IMR-90 (cell line): ENCODE measurements around the gene EDARADD. TPM values are rescaled to one million over a fixed set of nuclear protein-coding genes. Genes with fewer than 3 reads are reported as not detected.

Experiments
- ATAC-seq: fragments of 200-7000 bp; cut with Tn5 transposase; 2 replicates; pipeline ENCODE4 v1.9.1; 2020; ENCODE audit warnings: low read depth, mild to moderate bottlenecking, moderate library complexity
- BruUV-seq: library from RNA; stranded (reverse); fragments of 400-500 nt; replicated peaks from 2 replicates; lab custom pipeline; 2021; lab: Mats Ljungman, UMichigan
- CTCF ChIA-PET: fragments of 300-600 bp; formaldehyde crosslinking; extraction: SDS; loops from one replicate; lab custom pipeline; 2021; ENCODE audit warnings: antibody characterized with exemption; lab: Yijun Ruan, JAX
- POLR2A ChIA-PET: fragments of 300-600 bp; sonication (Branson Sonifier 250); formaldehyde crosslinking; loops from one replicate; lab custom pipeline; 2022; ENCODE audit warnings: antibody characterized with exemption; ENCODE audit not compliant: unreplicated experiment; lab: Charles Lee
- DNase-seq: peaks from one replicate; pipeline ENCODE4 v3.0.0; 2013
- H2AFZ ChIP-seq: replicated peaks from 2 replicates; pipeline ENCODE3; 2013; ENCODE audit warnings: low read length, mild to moderate bottlenecking; ENCODE audit not compliant: poor library complexity
- H2AK5ac ChIP-seq: 2 replicates; pipeline ENCODE4 v1.6.1; 2013; ENCODE audit warnings: low read depth, low read length, inconsistent platforms
- H2AK9ac ChIP-seq: replicated peaks from 2 replicates; pipeline ENCODE3; 2013; ENCODE audit warnings: mild to moderate bottlenecking, low read depth, low read length, moderate library complexity; ENCODE audit not compliant: poor library complexity
- H2BK120ac ChIP-seq: 2 replicates; pipeline ENCODE4 v1.6.1; 2013; ENCODE audit warnings: low read depth, low read length, inconsistent platforms
- H2BK15ac ChIP-seq: 3 replicates; pipeline ENCODE4 v1.6.1; 2013; ENCODE audit warnings: low read depth, low read length, inconsistent platforms
- H2BK20ac ChIP-seq: 2 replicates; pipeline ENCODE4 v1.6.1; 2013; ENCODE audit warnings: low read depth, mild to moderate bottlenecking, inconsistent platforms, low read length, moderate library complexity
- H2BK5ac ChIP-seq: 2 replicates; pipeline ENCODE4 v1.6.1; 2013; ENCODE audit warnings: mild to moderate bottlenecking, low read depth, low read length, inconsistent platforms; ENCODE audit not compliant: poor library complexity, severe bottlenecking
- H3K14ac ChIP-seq: replicated peaks from 2 replicates; pipeline ENCODE4 v1.6.1; 2013; ENCODE audit warnings: low read depth, low read length, inconsistent platforms
- H3K18ac ChIP-seq: 2 replicates; pipeline ENCODE4 v1.6.1; 2013; ENCODE audit warnings: low read depth, low read length, control low read depth
- H3K23ac ChIP-seq: 2 replicates; pipeline ENCODE4 v1.6.1; 2013; ENCODE audit warnings: low read depth, low read length, inconsistent platforms
- H3K27ac ChIP-seq: 2 replicates; pipeline ENCODE4 v1.5.1; 2013; ENCODE audit warnings: mild to moderate bottlenecking, control low read depth, low read length; ENCODE audit not compliant: insufficient read depth
- H3K27me3 ChIP-seq: 2 replicates; pipeline ENCODE4 v1.6.1; 2013; ENCODE audit warnings: low read length; ENCODE audit not compliant: control insufficient read depth, insufficient read depth
- H3K36me3 ChIP-seq: 2 replicates; pipeline ENCODE4 v1.6.1; 2013; ENCODE audit warnings: low read length, mixed read lengths; ENCODE audit not compliant: control insufficient read depth, insufficient read depth
- H3K4ac ChIP-seq: 2 replicates; pipeline ENCODE4 v1.6.1; 2013; ENCODE audit warnings: low read depth, low read length, inconsistent platforms
- H3K4me1 ChIP-seq: 2 replicates; pipeline ENCODE4 v1.6.1; 2013; ENCODE audit warnings: low read length, mixed read lengths; ENCODE audit not compliant: control insufficient read depth, insufficient read depth
- H3K4me2 ChIP-seq: 2 replicates; pipeline ENCODE4 v1.6.1; 2013; ENCODE audit warnings: low read depth, mild to moderate bottlenecking, control low read depth, low read length, moderate library complexity
- H3K4me3 ChIP-seq: 2 replicates; pipeline ENCODE4 v1.5.1; 2013; ENCODE audit warnings: low read depth, mild to moderate bottlenecking, control low read depth, low read length, moderate library complexity; ENCODE audit not compliant: insufficient read depth
- H3K56ac ChIP-seq: 2 replicates; pipeline ENCODE4 v1.6.1; 2013; ENCODE audit warnings: low read length, inconsistent platforms; ENCODE audit not compliant: insufficient read depth; ENCODE audit errors: extremely low read depth
- H3K79me1 ChIP-seq, 2 experiments: 2 replicates each; pipeline ENCODE4 v1.6.1; 2013; ENCODE audit warnings: low read length in 2 of 2, inconsistent platforms in 1 of 2, low read depth in 1 of 2
- H3K9ac ChIP-seq: 2 replicates; pipeline ENCODE4 v1.6.1; 2013; ENCODE audit warnings: low read depth, low read length, control low read depth
- H3K9me1 ChIP-seq: 2 replicates; pipeline ENCODE4 v1.6.1; 2013; ENCODE audit warnings: low read length, inconsistent platforms; ENCODE audit not compliant: insufficient read depth
- H3K9me3 ChIP-seq: 2 replicates; pipeline ENCODE4 v1.6.1; 2013; ENCODE audit warnings: low read length; ENCODE audit not compliant: control insufficient read depth, insufficient read depth
- H4K20me1 ChIP-seq: 2 replicates; pipeline ENCODE4 v1.6.1; 2013; ENCODE audit warnings: low read length, inconsistent platforms; ENCODE audit not compliant: insufficient read depth
- H4K5ac ChIP-seq: 2 replicates; pipeline ENCODE4 v1.6.1; 2013; ENCODE audit warnings: mild to moderate bottlenecking, low read depth, low read length, control low read depth
- H4K8ac ChIP-seq, 2 experiments: 2 replicates each; pipeline ENCODE4 v1.6.1; 2013; ENCODE audit warnings: low read depth in 2 of 2, low read length in 2 of 2, control low read depth in 1 of 2, inconsistent platforms in 1 of 2
- H4K91ac ChIP-seq: 2 replicates; pipeline ENCODE4 v1.6.1; 2013; ENCODE audit warnings: low read depth, low read length, inconsistent platforms; ENCODE audit not compliant: insufficient read depth
- BHLHE40 ChIP-seq: fragments of 150-350 bp; IDR thresholded peaks from 2 replicates; pipeline ENCODE4 v1.6.1; 2016; ENCODE audit warnings: mild to moderate bottlenecking, low read depth, low read length
- CEBPB ChIP-seq: IDR thresholded peaks from 2 replicates; pipeline ENCODE4 v1.6.1; 2012; ENCODE audit warnings: low read depth, low read length, improper control_type of control experiment
- CHD1 ChIP-seq: IDR thresholded peaks from 2 replicates; pipeline ENCODE4 v1.6.1; 2012; ENCODE audit warnings: low read depth, low read length, improper control_type of control experiment
- CTCF ChIP-seq: conservative IDR thresholded peaks from 2 replicates; pipeline ENCODE4 v1.5.1; 2012; ENCODE audit warnings: mild to moderate bottlenecking, low read depth, low read length, improper control_type of control experiment
- ELK1 ChIP-seq: fragments of 150-350 bp; IDR thresholded peaks from 2 replicates; pipeline ENCODE4 v1.6.1; 2016; ENCODE audit warnings: low read depth, mild to moderate bottlenecking, low read length, moderate library complexity, borderline replicate concordance
- RAD21 ChIP-seq: IDR thresholded peaks from 2 replicates; pipeline ENCODE4 v1.6.1; 2012; ENCODE audit warnings: low read length, improper control_type of control experiment
- SMC3 ChIP-seq: fragments of 150-350 bp; IDR thresholded peaks from 2 replicates; pipeline ENCODE4 v1.6.1; 2016; ENCODE audit warnings: low read depth, mild to moderate bottlenecking, antibody characterized with exemption, low read length, moderate library complexity
- WGBS, 2 experiments: methylation state at CpG; one replicate each; pipeline versions ENCODE4 v1.1.5 to v1.1.7; 2013; ENCODE audit warnings: missing lambda C conversion rate in 2 of 2; ENCODE audit not compliant: insufficient read length in 1 of 2; ENCODE audit errors: extremely low coverage in 2 of 2; 5-methylcytosine and 5-hydroxymethylcytosine counted together
- dilution Hi-C: fragments of 300-500 bp; cut with HindIII; formaldehyde crosslinking; loops from one replicate; pipeline ENCODE4 v1.14.3; 2018; ENCODE audit warnings: low sequenced_read_pairs; ENCODE audit not compliant: unreplicated experiment
- in situ Hi-C: fragments of 300-500 bp; cut with MboI; formaldehyde crosslinking; loops from 3 replicates; pipeline ENCODE4 v1.14.3; 2019; ENCODE audit warnings: low sequenced_read_pairs, inconsistent platforms, mixed read lengths
- intact Hi-C: fragments of 100-400 bp; cut with micrococcal nuclease; formaldehyde crosslinking; loops from 2 replicates; pipeline ENCODE4 v1.10.0; 2022
- polyA plus RNA-seq, 3 experiments: library from polyadenylated mRNA; depleted of rRNA; stranded (reverse); fragments of >200 nt; gene quantifications; 2 replicates each; pipeline ENCODE4 v1.2.3, GENCODE V29; 2012; ENCODE audit warnings: low replicate concordance in 1 of 3
- total RNA-seq: library from RNA; depleted of rRNA; stranded (reverse); fragments of >200 nt; gene quantifications from 2 replicates; pipeline ENCODE4 v1.2.3, GENCODE V29; 2012
- TF ChIP-seq, protein P1 (sequence below): fragments of 150-350 bp; IDR thresholded peaks from 2 replicates; pipeline ENCODE4 v1.6.1; 2017; ENCODE audit warnings: mild to moderate bottlenecking, antibody characterized with exemption, low read length, low read depth

The EDARADD gene
- total and polyA plus RNA-seq, 2 of the 4 experiments (the other 2 are of a cell fraction) = not detected

- Histone ChIP-seq H3K9me1 (no peaks in the 10 kb centered on the region), H3K36me3 (no peaks in the 10 kb centered on the region), H2BK120ac (no peak overlapping the region), H2BK5ac (no peak overlapping the region), H3K9ac (no peak overlapping the region), H3K27ac (no peak overlapping the region), H4K8ac (no peak overlapping the region), H3K4me1 (no peaks in the 10 kb centered on the region), H4K20me1 (no peaks in the 10 kb centered on the region), H3K4me2 (peak overlapping the region; percentile 55), H3K56ac (no peak overlapping the region), H2AK9ac (no peak overlapping the region), H3K4ac (no peak overlapping the region), H4K5ac (no peak overlapping the region), H2AFZ (peak overlapping the region; percentile 84), H3K23ac (no peak overlapping the region), H3K9me3 (no peaks in the 10 kb centered on the region), H2BK20ac (no peak overlapping the region), H2AK5ac (no peak overlapping the region), H2BK15ac (no peak overlapping the region), H3K27me3 (peaks cover 18% of the 10 kb centered on the region), H3K4me3 (peak overlapping the region; percentile 29), H3K14ac (no peak overlapping the region), H4K91ac (no peak overlapping the region), H3K18ac (no peak overlapping the region), H3K79me1 (no peaks in the 10 kb centered on the region)
- dilution Hi-C loops = no loop called here
- in situ Hi-C loops = no loop called here
- intact Hi-C loops = no loop called here
- DNase-seq = no peak
- no TSS peak for BruUV-seq
- ChIA-PET POLR2A (no interaction called here), CTCF (no interaction called here)
- WGBS, 2 experiments = 0% methylated on average over 2 of the region's 17 CpGs; no CpG with 5 or more reads in 1 of the 2 experiments
- TF ChIP-seq, protein P1, sequence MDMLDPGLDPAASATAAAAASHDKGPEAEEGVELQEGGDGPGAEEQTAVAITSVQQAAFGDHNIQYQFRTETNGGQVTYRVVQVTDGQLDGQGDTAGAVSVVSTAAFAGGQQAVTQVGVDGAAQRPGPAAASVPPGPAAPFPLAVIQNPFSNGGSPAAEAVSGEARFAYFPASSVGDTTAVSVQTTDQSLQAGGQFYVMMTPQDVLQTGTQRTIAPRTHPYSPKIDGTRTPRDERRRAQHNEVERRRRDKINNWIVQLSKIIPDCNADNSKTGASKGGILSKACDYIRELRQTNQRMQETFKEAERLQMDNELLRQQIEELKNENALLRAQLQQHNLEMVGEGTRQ = no peak
- TF ChIP-seq ELK1 (no peak), CEBPB (no peak), RAD21 (no peak), SMC3 (no peak), CHD1 (no peak), CTCF (no peak), BHLHE40 (no peak)
- peak; percentile 56 for ATAC-seq
These were observed 768 bp downstream of the EDARADD start for GRCh38 chr1:236394879-236395229.
